T-helper 1 cell treated with Interleukin-12 subunit alpha and Interleukin-12 subunit beta and Interleukin-4 antibody, amounts not matched to agents 30 ng/mL and 1 ng/mL, for 36 hours (primary cell): ENCODE results near the gene STMP1. TPM values are rescaled to one million over a fixed set of nuclear protein-coding genes. Genes with fewer than 3 reads are reported as not detected.

ENCODE experiments used
- intact Hi-C: fragments of 100-400 bp; cut with micrococcal nuclease; formaldehyde crosslinking; loops from one replicate; pipeline ENCODE4 v1.15.1; 2024
- total RNA-seq: library from RNA; stranded (reverse); gene quantifications from 2 replicates; pipeline ENCODE4 v1.2.3, GENCODE V29; 2022

Gene STMP1
- total RNA-seq, 1 donor from 2014 or later: 24.1 TPM

GRCh38 chr7:135717693-135718092 is 55.4 kb downstream of the STMP1 start:
- intact Hi-C loops: no loop called here

- intact Hi-C loops: no loop called here
Measured at GRCh38 chr7:135718219-135718618, 55.9 kb downstream of the STMP1 start.

- intact Hi-C loops: no loop called here
Measured at GRCh38 chr7:135718794-135719437, 56.6 kb downstream of the STMP1 start.

- intact Hi-C loops: no loop called here
Measured at GRCh38 chr7:135719688-135720087, 57.4 kb downstream of the STMP1 start.

GRCh38 chr7:135721198-135721820 is 59.0 kb downstream of the STMP1 start:
- intact Hi-C loops: no loop called here

- intact Hi-C loops: no loop called here
Measured at GRCh38 chr7:135723411-135723810, 61.1 kb downstream of the STMP1 start.

Other genes starting within 250 kb of the STMP1 start
- 26.0 and 27.3 TPM in 2 replicates for gene CNOT4, start 152.4 kb upstream of the STMP1 start, total RNA-seq
- gene NUP205, start 104.6 kb upstream of the STMP1 start, total RNA-seq: 83.5 and 83.8 TPM in 2 replicates
- gene SLC13A4, start 65.7 kb downstream of the STMP1 start, total RNA-seq: not detected in 2 replicates
- not detected in 2 replicates for gene FAM180A, start 86.3 kb downstream of the STMP1 start, total RNA-seq